ENCODE measurements around the gene LCN1.

LCN1 gene

DNA sequence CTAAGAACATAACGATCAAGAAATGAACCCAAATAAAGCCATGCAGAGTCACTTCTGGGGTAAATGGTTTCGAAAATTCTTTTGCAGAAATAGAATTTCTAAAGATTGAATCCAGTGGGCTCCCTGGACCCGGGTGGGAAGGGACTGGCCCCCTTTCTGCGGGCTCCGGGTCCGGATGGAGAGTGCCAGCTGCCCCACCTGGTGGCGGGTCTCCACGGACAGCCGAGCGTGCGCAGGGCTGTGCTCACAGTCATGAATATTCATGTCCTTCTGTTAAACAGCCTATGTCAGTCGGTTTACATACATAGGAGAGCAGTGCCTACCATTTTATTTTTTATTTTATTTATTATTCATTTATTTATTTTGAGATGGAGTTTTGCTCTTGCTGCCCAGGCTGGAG is 46.3 kb upstream of the LCN1 start:
- Histone ChIP-seq H3K27me3 (ENCODE audit: insufficient read depth, low read length, poor library complexity, severe bottlenecking) (no peaks in the 10 kb centered on the region), H3K4me2 (ENCODE audit: low read depth, low read length, poor library complexity, severe bottlenecking) (no peak overlapping the region), H3K9me2 (replicated peaks; ENCODE audit: low read depth, low read length) (no peaks in the 10 kb centered on the region), H3K9ac (ENCODE audit: low read depth, low read length, poor library complexity, severe bottlenecking) (no peak overlapping the region), H3K36me3 (ENCODE audit: insufficient read depth, low read length) (no peaks in the 10 kb centered on the region), H3K9me3 (ENCODE audit: insufficient read depth, low read depth, low read length) (no peaks in the 10 kb centered on the region), H3K79me2 (ENCODE audit: insufficient read depth, low read length) (no peaks in the 10 kb centered on the region), H4K20me1 (ENCODE audit: insufficient read depth, low read length, poor library complexity, severe bottlenecking) (no peaks in the 10 kb centered on the region), H3K4me3 (ENCODE audit: low read length, poor library complexity, severe bottlenecking) (no peak overlapping the region), H3F3A (ENCODE audit: low read depth) (no peaks in the 10 kb centered on the region), H2AFZ (ENCODE audit: low read length) (no peak overlapping the region), H3K4me1 (ENCODE audit: insufficient read depth, low read length, poor library complexity, severe bottlenecking) (no peaks in the 10 kb centered on the region)
- TF ChIP-seq, protein P1, sequence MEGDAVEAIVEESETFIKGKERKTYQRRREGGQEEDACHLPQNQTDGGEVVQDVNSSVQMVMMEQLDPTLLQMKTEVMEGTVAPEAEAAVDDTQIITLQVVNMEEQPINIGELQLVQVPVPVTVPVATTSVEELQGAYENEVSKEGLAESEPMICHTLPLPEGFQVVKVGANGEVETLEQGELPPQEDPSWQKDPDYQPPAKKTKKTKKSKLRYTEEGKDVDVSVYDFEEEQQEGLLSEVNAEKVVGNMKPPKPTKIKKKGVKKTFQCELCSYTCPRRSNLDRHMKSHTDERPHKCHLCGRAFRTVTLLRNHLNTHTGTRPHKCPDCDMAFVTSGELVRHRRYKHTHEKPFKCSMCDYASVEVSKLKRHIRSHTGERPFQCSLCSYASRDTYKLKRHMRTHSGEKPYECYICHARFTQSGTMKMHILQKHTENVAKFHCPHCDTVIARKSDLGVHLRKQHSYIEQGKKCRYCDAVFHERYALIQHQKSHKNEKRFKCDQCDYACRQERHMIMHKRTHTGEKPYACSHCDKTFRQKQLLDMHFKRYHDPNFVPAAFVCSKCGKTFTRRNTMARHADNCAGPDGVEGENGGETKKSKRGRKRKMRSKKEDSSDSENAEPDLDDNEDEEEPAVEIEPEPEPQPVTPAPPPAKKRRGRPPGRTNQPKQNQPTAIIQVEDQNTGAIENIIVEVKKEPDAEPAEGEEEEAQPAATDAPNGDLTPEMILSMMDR (conservative IDR thresholded peaks at IDR 0.05; ENCODE audit: low read length), result peak; percentile 35
- TF ChIP-seq EZH2phosphoT487 (IDR thresholded peaks at IDR 0.05; ENCODE audit: borderline replicate concordance), result no peak

DNA sequence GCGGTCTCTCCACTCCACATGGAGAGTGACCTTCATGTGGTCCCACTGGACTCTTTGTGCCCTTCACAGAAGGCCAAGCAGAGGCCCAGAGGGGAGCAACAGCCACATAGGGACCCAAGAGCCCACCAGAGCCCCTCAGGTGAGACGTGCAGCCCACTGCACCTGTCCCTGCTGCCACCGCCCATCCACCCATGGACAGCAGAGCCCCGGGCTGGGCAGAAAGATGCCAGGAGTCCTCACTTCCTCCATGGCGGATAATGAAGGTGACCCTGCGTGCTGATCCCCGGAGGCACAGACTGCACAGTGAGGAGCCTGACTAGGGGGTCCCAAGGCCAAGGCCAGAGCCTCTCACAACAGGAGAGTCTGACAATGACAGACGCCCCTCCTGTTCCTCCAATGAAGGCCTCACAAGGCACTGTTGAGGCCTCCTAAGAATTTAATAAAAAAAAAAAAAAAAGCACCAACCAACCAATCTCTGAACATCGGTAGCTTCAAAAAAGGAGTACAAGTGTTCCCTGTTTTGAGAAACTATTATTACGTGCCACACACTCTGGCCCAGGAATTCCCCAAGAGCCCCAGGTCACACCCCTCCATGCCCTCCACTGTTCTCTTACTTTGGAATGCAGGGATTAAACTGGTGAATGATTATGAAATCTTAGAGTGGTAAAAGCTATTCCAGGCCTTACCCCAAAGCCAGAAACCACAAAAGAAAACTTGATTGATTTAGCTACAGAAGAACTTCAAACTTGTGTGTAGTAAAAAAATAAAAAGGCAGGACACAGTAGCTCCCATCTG is 44.5 kb upstream of the LCN1 start:
- Histone ChIP-seq H3F3A (ENCODE audit: low read depth) (no peaks in the 10 kb centered on the region), H4K20me1 (ENCODE audit: insufficient read depth, low read length, poor library complexity, severe bottlenecking) (no peaks in the 10 kb centered on the region), H3K9me2 (replicated peaks; ENCODE audit: low read depth, low read length) (no peaks in the 10 kb centered on the region), H2AFZ (ENCODE audit: low read length) (no peak overlapping the region), H3K27me3 (ENCODE audit: insufficient read depth, low read length, poor library complexity, severe bottlenecking) (no peaks in the 10 kb centered on the region), H3K4me2 (ENCODE audit: low read depth, low read length, poor library complexity, severe bottlenecking) (no peak overlapping the region), H3K9ac (ENCODE audit: low read depth, low read length, poor library complexity, severe bottlenecking) (no peak overlapping the region), H3K4me1 (ENCODE audit: insufficient read depth, low read length, poor library complexity, severe bottlenecking) (no peaks in the 10 kb centered on the region), H3K79me2 (ENCODE audit: insufficient read depth, low read length) (no peaks in the 10 kb centered on the region), H3K9me3 (ENCODE audit: insufficient read depth, low read depth, low read length) (no peaks in the 10 kb centered on the region), H3K36me3 (ENCODE audit: insufficient read depth, low read length) (no peaks in the 10 kb centered on the region), H3K4me3 (ENCODE audit: low read length, poor library complexity, severe bottlenecking) (no peak overlapping the region)
- TF ChIP-seq, protein P1 (conservative IDR thresholded peaks at IDR 0.05; ENCODE audit: low read length), result no peak
- TF ChIP-seq EZH2phosphoT487 (IDR thresholded peaks at IDR 0.05; ENCODE audit: borderline replicate concordance), result no peak

DNA sequence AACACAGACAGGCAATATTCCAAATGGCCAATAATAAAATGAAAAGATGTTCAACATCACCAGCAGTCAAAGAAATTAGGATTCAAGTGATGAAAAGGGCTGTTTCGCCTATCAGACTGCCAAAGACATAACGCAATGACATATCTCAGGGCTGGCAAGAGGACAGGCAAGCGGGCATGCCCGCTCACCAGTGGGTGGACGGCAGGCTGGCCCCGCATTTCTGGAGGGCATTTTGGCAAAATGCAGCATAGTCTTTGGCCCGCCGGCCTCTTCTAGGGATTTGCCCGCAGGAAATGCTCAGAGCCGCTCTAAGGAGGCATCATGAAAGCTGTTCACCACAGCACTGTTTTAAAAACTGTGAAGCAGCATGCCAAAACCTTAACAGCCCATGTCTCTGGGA is 43.0 kb upstream of the LCN1 start:
- H3K9ac ChIP-seq (ENCODE audit: low read depth, low read length, poor library complexity, severe bottlenecking), result no peak overlapping the region
- H2AFZ ChIP-seq (ENCODE audit: low read length), result no peak overlapping the region
- no peaks in the 10 kb centered on the region for H3K79me2 ChIP-seq (ENCODE audit: insufficient read depth, low read length)
- no peaks in the 10 kb centered on the region for H3K27me3 ChIP-seq (ENCODE audit: insufficient read depth, low read length, poor library complexity, severe bottlenecking)
- H3F3A ChIP-seq (ENCODE audit: low read depth), result no peaks in the 10 kb centered on the region
- no peak overlapping the region for H3K4me2 ChIP-seq (ENCODE audit: low read depth, low read length, poor library complexity, severe bottlenecking)
- no peaks in the 10 kb centered on the region for H3K9me2 ChIP-seq (replicated peaks; ENCODE audit: low read depth, low read length)
- H3K4me1 ChIP-seq (ENCODE audit: insufficient read depth, low read length, poor library complexity, severe bottlenecking), result no peaks in the 10 kb centered on the region
- no peak for TF ChIP-seq EZH2phosphoT487 (IDR thresholded peaks at IDR 0.05; ENCODE audit: borderline replicate concordance)
- TF ChIP-seq, protein P1 (conservative IDR thresholded peaks at IDR 0.05; ENCODE audit: low read length), result no peak
- H3K36me3 ChIP-seq (ENCODE audit: insufficient read depth, low read length), result no peaks in the 10 kb centered on the region
- H3K9me3 ChIP-seq (ENCODE audit: insufficient read depth, low read depth, low read length), result no peaks in the 10 kb centered on the region
- H4K20me1 ChIP-seq (ENCODE audit: insufficient read depth, low read length, poor library complexity, severe bottlenecking), result no peaks in the 10 kb centered on the region
- H3K4me3 ChIP-seq (ENCODE audit: low read length, poor library complexity, severe bottlenecking), result no peak overlapping the region
